Fibroblast of lung (primary cell): ENCODE measurements around the gene REX1BD. TPM values are rescaled to one million over a fixed set of nuclear protein-coding genes. Genes with fewer than 3 reads are reported as not detected.

Experiments used
- DNase-seq, 2 donors: peaks; one replicate each; pipeline versions ENCODE4 v3.0.0 to v3.0.0-alpha.2; 2010; ENCODE audit warnings: low read depth in 2 of 2
- H2AFZ ChIP-seq: 2 replicates; pipeline ENCODE4 v1.5.1; 2012; ENCODE audit warnings: low read length, control low read depth, inconsistent platforms
- H3K27ac ChIP-seq: 2 replicates; pipeline ENCODE4 v1.5.1; 2011; ENCODE audit warnings: low read length, control low read depth; ENCODE audit not compliant: insufficient read depth
- H3K27me3 ChIP-seq: 2 replicates; pipeline ENCODE4 v1.5.1; 2011; ENCODE audit warnings: mild to moderate bottlenecking, low read length; ENCODE audit not compliant: control insufficient read depth, insufficient read depth
- H3K36me3 ChIP-seq: 2 replicates; pipeline ENCODE4 v1.5.1; 2011; ENCODE audit warnings: low read length; ENCODE audit not compliant: control insufficient read depth, insufficient read depth
- H3K4me1 ChIP-seq: 2 replicates; pipeline ENCODE4 v1.5.1; 2011; ENCODE audit warnings: low read length; ENCODE audit not compliant: control insufficient read depth, insufficient read depth; ENCODE audit errors: extremely low read depth
- H3K4me2 ChIP-seq: 2 replicates; pipeline ENCODE4 v1.5.1; 2011; ENCODE audit warnings: low read length, control low read depth; ENCODE audit not compliant: insufficient read depth; ENCODE audit errors: extremely low read depth
- H3K4me3 ChIP-seq, 4 experiments: fragments of 200-600 bp in 1 of 4; sonication (generic) in 1 of 4; replicated peaks in 1 of 4; 2 replicates each; pipeline ENCODE4 v1.5.1; 2011 to 2016; ENCODE audit warnings: low read length in 4 of 4, low read depth in 3 of 4, mild to moderate bottlenecking in 3 of 4, control low read depth in 2 of 4, inconsistent platforms in 1 of 4, mixed read lengths in 1 of 4; ENCODE audit not compliant: insufficient read depth in 1 of 4; ENCODE audit errors: control extremely low read depth in 1 of 4
- H3K79me2 ChIP-seq: 2 replicates; pipeline ENCODE4 v1.5.1; 2012; ENCODE audit warnings: mild to moderate bottlenecking, low read length, inconsistent platforms; ENCODE audit not compliant: control insufficient read depth, insufficient read depth
- H3K9ac ChIP-seq: 2 replicates; pipeline ENCODE4 v1.5.1; 2011; ENCODE audit warnings: mild to moderate bottlenecking, low read length, control low read depth; ENCODE audit not compliant: insufficient read depth
- H3K9me3 ChIP-seq: 2 replicates; pipeline ENCODE4 v1.5.1; 2012; ENCODE audit warnings: low read depth, low read length; ENCODE audit not compliant: control insufficient read depth, insufficient read depth
- H4K20me1 ChIP-seq: 2 replicates; pipeline ENCODE4 v1.5.1; 2011; ENCODE audit warnings: low read length; ENCODE audit not compliant: control insufficient read depth, insufficient read depth; ENCODE audit errors: extremely low read depth
- CTCF ChIP-seq, 2 donors: IDR thresholded peaks in 1 of 2; conservative IDR thresholded peaks in 1 of 2; 1 replicate in 1 of 2; 2 replicates in 1 of 2; pipeline ENCODE4 v1.5.1; 2011 to 2012; ENCODE audit warnings: low read length in 2 of 2, control low read depth in 1 of 2, inconsistent platforms in 1 of 2, low read depth in 1 of 2, mild to moderate bottlenecking in 1 of 2
- EZH2 ChIP-seq: IDR thresholded peaks from 2 replicates; pipeline ENCODE4 v1.5.1; 2012; ENCODE audit warnings: low read length, control low read depth, mild to moderate bottlenecking; ENCODE audit errors: missing control alignments
- polyA plus RNA-seq, 2 donors: library from polyadenylated mRNA; depleted of rRNA in 1 of 2; stranded (reverse) in 1 of 2; unstranded in 1 of 2; fragments of >200 nt; gene quantifications; 2 replicates each; pipeline ENCODE4 v1.2.1, GENCODE V29; 2011 to 2012; ENCODE audit warnings: missing spikeins in 1 of 2
- total RNA-seq: library from RNA; depleted of rRNA; stranded (reverse); fragments of >200 nt; gene quantifications from 2 replicates; pipeline ENCODE4 v1.2.1, GENCODE V29; 2014

The REX1BD gene
- total and polyA plus RNA-seq, 2 donors (not counting 1 experiment from before 2014, with no cell fraction given) = 16.2 to 37.0 TPM

- peak within 1 kb of the TSS; percentile 92 for H3K9ac ChIP-seq
- H3K4me3 ChIP-seq = peak within 1 kb of the TSS; percentile 74 to 96 (median 94)
- peak within 1 kb of the TSS; percentile 27 for H2AFZ ChIP-seq
- no peaks in the 10 kb centered on the region for H3K27me3 ChIP-seq
- peak within 1 kb of the TSS; percentile 95 for H3K27ac ChIP-seq
- peaks cover 1% of the 10 kb centered on the region for H3K36me3 ChIP-seq
- TF ChIP-seq EZH2 (no peak), CTCF (conservative IDR thresholded peaks at IDR 0.05 in 1 of 2, IDR thresholded peaks at IDR 0.05 in 1 of 2; ENCODE audit: low read depth in 1 of 2, low read length in 2 of 2) (no peak)
- H4K20me1 ChIP-seq = no peaks in the 10 kb centered on the region
- peak within 1 kb of the TSS; percentile 95 for H3K4me2 ChIP-seq
- H3K9me3 ChIP-seq = no peaks in the 10 kb centered on the region
- peak; percentile 99 for DNase-seq
- peaks cover 22% of the 10 kb centered on the region for H3K79me2 ChIP-seq
- H3K4me1 ChIP-seq = peaks cover 2% of the 10 kb centered on the region
These were observed 31.0 kb upstream of the REX1BD start, which contains the start of gene KXD1 for GRCh38 chr19:18557411-18558201. Gene KXD1, plus strand, starts transcription at chr19:18557870. Its CDS starts 4,187 bp downstream, at chr19:18562057.

GRCh38 chr19:18558202-18558555, 30.4 kb upstream of the REX1BD start:
- Histone ChIP-seq H3K9me3 (no peaks in the 10 kb centered on the region), H3K9ac (peak overlapping the region; percentile 92), H3K36me3 (peaks cover 3% of the 10 kb centered on the region), H3K4me3 (peak overlapping the region; percentile 74 to 96 (median 94)), H2AFZ (no peak overlapping the region), H3K27me3 (no peaks in the 10 kb centered on the region), H3K4me1 (peaks cover 2% of the 10 kb centered on the region), H3K27ac (peak overlapping the region; percentile 95), H3K4me2 (peak overlapping the region; percentile 95), H4K20me1 (no peaks in the 10 kb centered on the region), H3K79me2 (peaks cover 22% of the 10 kb centered on the region)
- DNase-seq = no peak
- no peak for TF ChIP-seq CTCF (conservative IDR thresholded peaks at IDR 0.05 in 1 of 2, IDR thresholded peaks at IDR 0.05 in 1 of 2; ENCODE audit: low read depth in 1 of 2, low read length in 2 of 2)

- H3K9ac ChIP-seq = peak overlapping the region; percentile 92
- H3K4me1 ChIP-seq = peaks cover 2% of the 10 kb centered on the region
- H3K4me2 ChIP-seq = peak overlapping the region; percentile 95
- H3K9me3 ChIP-seq = no peaks in the 10 kb centered on the region
- no peak for DNase-seq
- H3K36me3 ChIP-seq = peaks cover 3% of the 10 kb centered on the region
- peaks cover 22% of the 10 kb centered on the region for H3K79me2 ChIP-seq
- H3K4me3 ChIP-seq = peak overlapping the region; percentile 74 to 96 (median 94)
- no peaks in the 10 kb centered on the region for H4K20me1 ChIP-seq
- TF ChIP-seq EZH2 (no peak), CTCF (conservative IDR thresholded peaks at IDR 0.05 in 1 of 2, IDR thresholded peaks at IDR 0.05 in 1 of 2; ENCODE audit: low read depth in 1 of 2, low read length in 2 of 2) (no peak)
- no peaks in the 10 kb centered on the region for H3K27me3 ChIP-seq
- no peak overlapping the region for H2AFZ ChIP-seq
- peak overlapping the region; percentile 95 for H3K27ac ChIP-seq
These were observed 30.0 kb upstream of the REX1BD start for GRCh38 chr19:18558604-18559003.
